SK-N-SH treated with all-trans-retinoic acid at 6 μM for 48 hours (cell line): ENCODE measurements around the gene CAV1.

Experiments
- ATAC-seq: fragments of 200-7000 bp; cut with Tn5 transposase; 3 replicates; pipeline ENCODE4 v1.9.1; 2020; ENCODE audit warnings: mild to moderate bottlenecking, moderate library complexity
- ARNTL ChIP-seq: fragments of 450-650 bp; formaldehyde crosslinking; IDR thresholded peaks from 2 replicates; pipeline ENCODE4 v1.5.0; 2020; ENCODE audit warnings: low read depth, mild to moderate bottlenecking, moderate library complexity, borderline replicate concordance
- BACH2 ChIP-seq: fragments of 250-450 bp; sonication (Bioruptor Pico); IDR thresholded peaks from 2 replicates; pipeline ENCODE4 v1.9.0; 2021; ENCODE audit warnings: mild to moderate bottlenecking, borderline replicate concordance
- CREB5 ChIP-seq: fragments of 250-450 bp; sonication (Bioruptor Pico); IDR thresholded peaks from 2 replicates; pipeline ENCODE4 v1.5.1; 2020; ENCODE audit warnings: low read depth, mild to moderate bottlenecking, moderate library complexity
- CSDC2 ChIP-seq: fragments of 250-450 bp; sonication (Bioruptor Pico); IDR thresholded peaks from 2 replicates; pipeline ENCODE4 v1.5.0; 2020; ENCODE audit warnings: mild to moderate bottlenecking, moderate library complexity
- ESRRG ChIP-seq: fragments of 250-450 bp; sonication (Bioruptor Pico); IDR thresholded peaks from 2 replicates; pipeline ENCODE4 v1.6.1; 2021; ENCODE audit warnings: mild to moderate bottlenecking
- GLIS3 ChIP-seq: fragments of 250-450 bp; sonication (Bioruptor Pico); IDR thresholded peaks from 2 replicates; pipeline ENCODE4 v1.5.0; 2020; ENCODE audit warnings: mild to moderate bottlenecking, moderate library complexity
- ISL1 ChIP-seq: fragments of 250-450 bp; sonication (Bioruptor Pico); IDR thresholded peaks from 2 replicates; pipeline ENCODE4 v2.1.2; 2022; ENCODE audit warnings: mild to moderate bottlenecking, moderate library complexity
- OSR1 ChIP-seq: fragments of 250-450 bp; sonication (Bioruptor Pico); IDR thresholded peaks from 2 replicates; pipeline ENCODE4 v1.8.0; 2022; ENCODE audit warnings: moderate library complexity, mild to moderate bottlenecking, inconsistent platforms
- POU6F1 ChIP-seq: fragments of 250-450 bp; sonication (Bioruptor Pico); IDR thresholded peaks from 2 replicates; pipeline ENCODE4 v1.8.0; 2021; ENCODE audit warnings: low read depth, mild to moderate bottlenecking, moderate library complexity, borderline replicate concordance
- RARB ChIP-seq: fragments of 250-450 bp; sonication (Bioruptor Pico); IDR thresholded peaks from 2 replicates; pipeline ENCODE4 v1.8.0; 2021; ENCODE audit warnings: mild to moderate bottlenecking, moderate library complexity
- SNAI2 ChIP-seq: fragments of 250-450 bp; sonication (Bioruptor Pico); IDR thresholded peaks from 2 replicates; pipeline ENCODE4 v1.5.0; 2020; ENCODE audit warnings: mild to moderate bottlenecking, moderate library complexity
- TOX ChIP-seq: fragments of 250-450 bp; sonication (Bioruptor Pico); IDR thresholded peaks from 2 replicates; pipeline ENCODE4 v1.8.0; 2021; ENCODE audit warnings: mild to moderate bottlenecking, moderate library complexity, borderline replicate concordance
- TSHZ2 ChIP-seq: fragments of 250-450 bp; sonication (Bioruptor Pico); IDR thresholded peaks from 2 replicates; pipeline ENCODE4 v1.5.0; 2020; ENCODE audit warnings: mild to moderate bottlenecking, moderate library complexity
- ZC3H10 ChIP-seq: fragments of 250-450 bp; sonication (Bioruptor Pico); IDR thresholded peaks from 2 replicates; pipeline ENCODE4 v1.5.1; 2021; ENCODE audit warnings: mild to moderate bottlenecking, moderate library complexity
- ZFP3 ChIP-seq: fragments of 250-450 bp; sonication (Bioruptor Pico); IDR thresholded peaks from 2 replicates; pipeline ENCODE4 v1.5.0; 2020; ENCODE audit warnings: mild to moderate bottlenecking, moderate library complexity
- ZFP30 ChIP-seq: fragments of 450-650 bp; formaldehyde crosslinking; IDR thresholded peaks from 2 replicates; pipeline ENCODE4 v1.5.0; 2022; ENCODE audit warnings: mild to moderate bottlenecking, moderate library complexity
- ZNF70 ChIP-seq: fragments of 450-650 bp; formaldehyde crosslinking; IDR thresholded peaks from 2 replicates; pipeline ENCODE4 v1.5.0; 2020; ENCODE audit warnings: mild to moderate bottlenecking, moderate library complexity
- ZNF8 ChIP-seq: fragments of 450-650 bp; formaldehyde crosslinking; IDR thresholded peaks from 2 replicates; pipeline ENCODE4 v1.5.0; 2020; ENCODE audit warnings: mild to moderate bottlenecking, moderate library complexity
- TF ChIP-seq, protein P1 (sequence below): fragments of 250-450 bp; sonication (Bioruptor Pico); IDR thresholded peaks from 2 replicates; pipeline ENCODE4 v1.5.1; 2021; ENCODE audit warnings: mild to moderate bottlenecking, moderate library complexity

The CAV1 gene

GRCh38 chr7:116598278-116598677, 73.4 kb downstream of the CAV1 start (continued):
- no peak for TF ChIP-seq ZFP30 (CRISPR knock-in tag)

DNA sequence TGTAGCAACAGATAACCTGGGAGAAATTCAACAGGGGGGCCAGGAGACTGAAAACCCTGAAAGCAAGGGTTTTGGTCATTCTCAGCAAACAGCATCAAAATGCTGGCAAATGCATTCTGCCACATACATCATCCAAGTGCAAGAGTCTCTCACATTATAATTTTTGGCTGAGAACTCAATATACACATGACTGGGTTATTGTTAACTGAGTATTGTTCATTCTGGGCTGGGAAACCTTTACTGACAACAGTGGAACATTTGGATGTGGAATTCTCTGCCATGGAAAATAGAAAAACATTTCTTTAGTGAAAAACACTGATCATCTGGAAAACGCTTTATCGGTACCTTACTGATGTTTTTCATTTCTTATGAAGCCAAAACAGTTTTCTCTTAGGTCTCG, 74.0 kb downstream of the CAV1 start:
- no peak; the same call in 1 of the 3 replicates for ATAC-seq
- TF ChIP-seq CREB5 (CRISPR knock-in tag) (no peak), ESRRG (CRISPR knock-in tag) (no peak), ZNF70 (CRISPR knock-in tag) (no peak), POU6F1 (CRISPR knock-in tag) (no peak), BACH2 (no peak), ZFP30 (CRISPR knock-in tag) (no peak), RARB (CRISPR knock-in tag) (no peak), SNAI2 (CRISPR knock-in tag) (no peak)

- TF ChIP-seq GLIS3 (CRISPR knock-in tag) (no peak), ESRRG (CRISPR knock-in tag) (no peak), CSDC2 (CRISPR knock-in tag) (no peak), POU6F1 (CRISPR knock-in tag) (no peak), ZFP3 (CRISPR knock-in tag) (no peak), RARB (CRISPR knock-in tag) (no peak), TOX (CRISPR knock-in tag) (no peak), ZNF8 (CRISPR knock-in tag) (no peak), TSHZ2 (no peak), OSR1 (CRISPR knock-in tag) (no peak), ISL1 (no peak), ARNTL (CRISPR knock-in tag) (no peak), ZFP30 (CRISPR knock-in tag) (no peak), BACH2 (no peak)
- TF ChIP-seq, protein P1, sequence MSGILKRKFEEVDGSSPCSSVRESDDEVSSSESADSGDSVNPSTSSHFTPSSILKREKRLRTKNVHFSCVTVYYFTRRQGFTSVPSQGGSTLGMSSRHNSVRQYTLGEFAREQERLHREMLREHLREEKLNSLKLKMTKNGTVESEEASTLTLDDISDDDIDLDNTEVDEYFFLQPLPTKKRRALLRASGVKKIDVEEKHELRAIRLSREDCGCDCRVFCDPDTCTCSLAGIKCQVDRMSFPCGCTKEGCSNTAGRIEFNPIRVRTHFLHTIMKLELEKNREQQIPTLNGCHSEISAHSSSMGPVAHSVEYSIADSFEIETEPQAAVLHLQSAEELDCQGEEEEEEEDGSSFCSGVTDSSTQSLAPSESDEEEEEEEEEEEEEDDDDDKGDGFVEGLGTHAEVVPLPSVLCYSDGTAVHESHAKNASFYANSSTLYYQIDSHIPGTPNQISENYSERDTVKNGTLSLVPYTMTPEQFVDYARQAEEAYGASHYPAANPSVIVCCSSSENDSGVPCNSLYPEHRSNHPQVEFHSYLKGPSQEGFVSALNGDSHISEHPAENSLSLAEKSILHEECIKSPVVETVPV (CRISPR knock-in tag), result no peak
- no peak for ATAC-seq
These were observed 76.6 kb downstream of the CAV1 start for GRCh38 chr7:116601426-116601825.

DNA sequence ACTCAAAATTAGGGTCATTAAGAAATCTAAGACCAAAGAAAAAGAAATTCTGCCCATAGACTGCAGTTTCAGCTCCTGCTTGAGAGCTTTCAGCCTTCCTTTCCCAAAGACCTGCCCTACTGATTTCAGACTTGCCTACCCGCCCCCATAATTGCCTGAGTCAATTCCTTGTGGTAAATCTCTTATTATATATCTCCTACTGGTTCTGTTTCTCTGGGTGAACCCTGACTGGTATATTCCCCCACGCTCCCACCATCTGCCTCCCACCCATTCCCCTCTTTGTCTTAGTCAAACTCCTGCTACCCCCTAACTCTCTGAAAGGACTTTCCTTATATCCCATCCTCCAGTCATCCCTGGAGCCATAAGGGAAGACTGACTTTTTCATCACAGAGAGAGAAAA, 82.5 kb downstream of the CAV1 start:
- TF ChIP-seq ESRRG (CRISPR knock-in tag), result no peak
- no peak for TF ChIP-seq ZC3H10 (CRISPR knock-in tag)
- TF ChIP-seq BACH2, result no peak
- TF ChIP-seq GLIS3 (CRISPR knock-in tag), result no peak
- no peak for TF ChIP-seq RARB (CRISPR knock-in tag)
- TF ChIP-seq TSHZ2, result no peak
- no peak for TF ChIP-seq ZFP30 (CRISPR knock-in tag)
- TF ChIP-seq TOX (CRISPR knock-in tag), result no peak
- TF ChIP-seq OSR1 (CRISPR knock-in tag), result no peak
- no peak for TF ChIP-seq SNAI2 (CRISPR knock-in tag)
- TF ChIP-seq ISL1, result no peak
- ATAC-seq, result no peak
